NB4 (cell line): ENCODE data around the gene ALAD.

ENCODE experiments used
- MYC ChIP-seq: IDR thresholded peaks from 2 replicates; pipeline ENCODE4 v1.6.1; 2011; ENCODE audit warnings: low read depth, low read length
- POLR2A ChIP-seq: IDR thresholded peaks from 2 replicates; pipeline ENCODE4 v1.6.1; 2011; ENCODE audit warnings: mild to moderate bottlenecking; ENCODE audit not compliant: insufficient read length; ENCODE audit errors: extremely low read depth
- TF ChIP-seq, protein P1 (sequence below): IDR thresholded peaks from one replicate; pipeline ENCODE4 v1.5.1; 2012; ENCODE audit warnings: low read depth, low read length
- TF ChIP-seq, protein P2 (sequence below): IDR thresholded peaks from 2 replicates; pipeline ENCODE4 v1.6.1; 2011; ENCODE audit warnings: low read depth, low read length

DNA sequence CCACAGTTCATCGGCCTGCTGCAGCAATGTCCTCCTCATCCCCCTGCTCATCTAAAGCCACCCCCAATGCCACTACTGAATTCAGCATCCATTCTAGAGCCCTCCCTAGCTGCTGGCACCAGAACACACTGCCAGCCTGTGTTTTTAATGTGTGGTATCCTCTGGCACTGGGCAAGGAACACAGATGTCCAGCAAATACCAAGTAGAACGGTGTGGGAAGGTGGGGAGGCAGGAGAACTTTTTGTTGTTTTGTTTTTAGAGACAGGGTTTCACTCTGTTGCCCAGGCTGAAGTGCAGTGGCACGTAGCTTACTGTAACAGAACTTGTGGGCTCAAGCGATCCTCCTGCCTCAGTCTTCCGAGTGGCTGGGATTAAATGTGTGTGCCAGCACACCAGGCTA is 29.0 kb downstream of the ALAD start:
- TF ChIP-seq, protein P1, sequence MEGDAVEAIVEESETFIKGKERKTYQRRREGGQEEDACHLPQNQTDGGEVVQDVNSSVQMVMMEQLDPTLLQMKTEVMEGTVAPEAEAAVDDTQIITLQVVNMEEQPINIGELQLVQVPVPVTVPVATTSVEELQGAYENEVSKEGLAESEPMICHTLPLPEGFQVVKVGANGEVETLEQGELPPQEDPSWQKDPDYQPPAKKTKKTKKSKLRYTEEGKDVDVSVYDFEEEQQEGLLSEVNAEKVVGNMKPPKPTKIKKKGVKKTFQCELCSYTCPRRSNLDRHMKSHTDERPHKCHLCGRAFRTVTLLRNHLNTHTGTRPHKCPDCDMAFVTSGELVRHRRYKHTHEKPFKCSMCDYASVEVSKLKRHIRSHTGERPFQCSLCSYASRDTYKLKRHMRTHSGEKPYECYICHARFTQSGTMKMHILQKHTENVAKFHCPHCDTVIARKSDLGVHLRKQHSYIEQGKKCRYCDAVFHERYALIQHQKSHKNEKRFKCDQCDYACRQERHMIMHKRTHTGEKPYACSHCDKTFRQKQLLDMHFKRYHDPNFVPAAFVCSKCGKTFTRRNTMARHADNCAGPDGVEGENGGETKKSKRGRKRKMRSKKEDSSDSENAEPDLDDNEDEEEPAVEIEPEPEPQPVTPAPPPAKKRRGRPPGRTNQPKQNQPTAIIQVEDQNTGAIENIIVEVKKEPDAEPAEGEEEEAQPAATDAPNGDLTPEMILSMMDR: no peak
- TF ChIP-seq MYC (no peak), POLR2A (no peak)
- TF ChIP-seq, protein P2, sequence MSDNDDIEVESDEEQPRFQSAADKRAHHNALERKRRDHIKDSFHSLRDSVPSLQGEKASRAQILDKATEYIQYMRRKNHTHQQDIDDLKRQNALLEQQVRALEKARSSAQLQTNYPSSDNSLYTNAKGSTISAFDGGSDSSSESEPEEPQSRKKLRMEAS: no peak
